H1 (cell line): Measurements from ENCODE around the gene EMD.
"Not testable (repeated sequence)": the region's sequence is repeated elsewhere in the genome, so short reads cannot be mapped to it uniquely, and the experiment has no call there.

ENCODE experiments used
- ASH2L ChIP-seq: fragments of 200-600, 300-600 bp; sonication (generic); IDR thresholded peaks from one replicate; pipeline ENCODE4 v1.7.1; 2017; ENCODE audit warnings: low read length
- BRCA1 ChIP-seq: IDR thresholded peaks from 2 replicates; pipeline ENCODE4 v1.6.1; 2012; ENCODE audit warnings: low read depth, low read length, improper control_type of control experiment
- EZH2 ChIP-seq: fragments of 200-600 bp; sonication (generic); IDR thresholded peaks from 2 replicates; pipeline ENCODE4 v1.7.1; 2012; ENCODE audit warnings: low read depth, mild to moderate bottlenecking, moderate library complexity, low read length, inconsistent platforms; ENCODE audit not compliant: severe bottlenecking
- JUN ChIP-seq: IDR thresholded peaks from 2 replicates; pipeline ENCODE4 v1.6.1; 2011; ENCODE audit warnings: low read depth, mild to moderate bottlenecking, improper control_type of control experiment, low read length
- NRF1 ChIP-seq: IDR thresholded peaks from 2 replicates; pipeline ENCODE4 v1.6.1; 2011; ENCODE audit warnings: mild to moderate bottlenecking, low read depth, low read length, improper control_type of control experiment
- POLR2A ChIP-seq, 2 experiments: IDR thresholded peaks; 1 replicate in 1 of 2; 2 replicates in 1 of 2; pipeline ENCODE4 v1.6.1; 2011; ENCODE audit warnings: low read depth in 2 of 2, low read length in 2 of 2, mild to moderate bottlenecking in 2 of 2; ENCODE audit errors: control extremely low read depth in 1 of 2
- POLR2AphosphoS5 ChIP-seq: IDR thresholded peaks from 2 replicates; pipeline ENCODE4 v1.6.1; 2011; ENCODE audit warnings: low read depth, low read length
- RFX5 ChIP-seq: IDR thresholded peaks from 2 replicates; pipeline ENCODE4 v1.6.1; 2011; ENCODE audit warnings: low read depth, low read length, improper control_type of control experiment, borderline replicate concordance
- SP1 ChIP-seq: IDR thresholded peaks from 2 replicates; pipeline ENCODE4 v1.6.1; 2011; ENCODE audit warnings: low read depth, low read length
- SRF ChIP-seq: IDR thresholded peaks from 2 replicates; pipeline ENCODE4 v1.6.1; 2011; ENCODE audit warnings: mild to moderate bottlenecking, low read depth, low read length, moderate library complexity
- TF ChIP-seq, protein P1 (sequence below), 3 experiments: IDR thresholded peaks; 1 replicate in 2 of 3; 2 replicates in 1 of 3; pipeline versions ENCODE4 v1.5.1 to v1.6.1; 2011; ENCODE audit warnings: low read length in 3 of 3, mild to moderate bottlenecking in 3 of 3, inconsistent platforms in 2 of 3, low read depth in 1 of 3, moderate library complexity in 1 of 3; ENCODE audit not compliant: insufficient read depth in 1 of 3; ENCODE audit errors: control extremely low read depth in 1 of 3
- TF ChIP-seq, protein P2 (sequence below): IDR thresholded peaks from 2 replicates; pipeline ENCODE4 v1.6.1; 2012; ENCODE audit warnings: low read length, inconsistent platforms

DNA sequence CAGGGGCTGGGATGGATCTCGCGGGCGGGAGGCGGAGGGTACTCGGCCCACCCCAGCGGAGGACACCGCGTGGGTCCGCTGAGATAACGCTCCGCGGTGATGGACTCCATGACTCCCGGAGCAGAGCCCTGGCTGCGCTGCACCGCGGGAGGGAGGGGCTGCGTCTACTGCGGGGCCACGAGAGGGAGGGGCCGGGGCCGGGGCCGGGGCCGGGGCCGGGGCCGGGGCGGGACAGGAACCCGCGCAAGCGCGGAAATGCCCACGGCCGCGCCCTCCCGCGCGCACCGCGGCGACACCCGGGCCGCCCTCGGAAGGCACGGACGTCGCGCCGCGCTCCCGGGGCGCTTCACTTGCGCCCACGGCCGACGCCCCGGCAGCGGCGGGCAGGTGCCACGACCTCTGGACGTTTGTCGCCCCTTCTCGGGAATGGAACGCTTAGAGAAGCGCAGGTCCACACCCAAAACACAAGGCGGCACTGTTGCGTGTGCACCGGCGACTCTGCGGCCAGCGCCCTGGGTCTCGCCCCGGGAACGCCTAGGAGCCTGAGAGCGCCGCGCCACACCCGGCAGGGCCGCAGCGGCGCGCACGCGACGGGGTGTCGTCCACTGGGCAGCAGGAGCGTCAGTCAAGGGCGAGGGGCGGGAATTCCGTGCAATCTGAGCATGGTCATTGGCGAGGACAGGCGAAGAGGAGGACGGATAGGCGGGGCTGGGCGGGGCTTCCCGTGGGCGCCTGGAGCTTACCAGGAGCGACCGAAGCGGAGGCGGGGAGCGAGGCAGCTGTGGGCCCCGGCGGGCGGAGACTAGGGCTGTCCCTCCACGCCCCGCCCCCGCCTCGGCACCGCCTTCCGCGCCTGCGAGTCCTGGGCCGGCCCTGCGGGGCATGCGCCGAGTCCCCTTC is 37.4 kb upstream of the EMD start:
- TF ChIP-seq POLR2AphosphoS5; POLR2A (IDR thresholded peaks at IDR 0.05; ENCODE audit: control extremely low read depth in 1 of 2, low read depth in 2 of 2, low read length in 2 of 2); BRCA1; JUN; SRF; RFX5; NRF1; EZH2; ASH2L; SP1: not testable (repeated sequence)
- TF ChIP-seq, protein P1, sequence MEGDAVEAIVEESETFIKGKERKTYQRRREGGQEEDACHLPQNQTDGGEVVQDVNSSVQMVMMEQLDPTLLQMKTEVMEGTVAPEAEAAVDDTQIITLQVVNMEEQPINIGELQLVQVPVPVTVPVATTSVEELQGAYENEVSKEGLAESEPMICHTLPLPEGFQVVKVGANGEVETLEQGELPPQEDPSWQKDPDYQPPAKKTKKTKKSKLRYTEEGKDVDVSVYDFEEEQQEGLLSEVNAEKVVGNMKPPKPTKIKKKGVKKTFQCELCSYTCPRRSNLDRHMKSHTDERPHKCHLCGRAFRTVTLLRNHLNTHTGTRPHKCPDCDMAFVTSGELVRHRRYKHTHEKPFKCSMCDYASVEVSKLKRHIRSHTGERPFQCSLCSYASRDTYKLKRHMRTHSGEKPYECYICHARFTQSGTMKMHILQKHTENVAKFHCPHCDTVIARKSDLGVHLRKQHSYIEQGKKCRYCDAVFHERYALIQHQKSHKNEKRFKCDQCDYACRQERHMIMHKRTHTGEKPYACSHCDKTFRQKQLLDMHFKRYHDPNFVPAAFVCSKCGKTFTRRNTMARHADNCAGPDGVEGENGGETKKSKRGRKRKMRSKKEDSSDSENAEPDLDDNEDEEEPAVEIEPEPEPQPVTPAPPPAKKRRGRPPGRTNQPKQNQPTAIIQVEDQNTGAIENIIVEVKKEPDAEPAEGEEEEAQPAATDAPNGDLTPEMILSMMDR (IDR thresholded peaks at IDR 0.05; ENCODE audit: control extremely low read depth in 1 of 3, insufficient read depth in 1 of 3, low read depth in 1 of 3, low read length in 3 of 3), result not testable (repeated sequence)
- TF ChIP-seq, protein P2, sequence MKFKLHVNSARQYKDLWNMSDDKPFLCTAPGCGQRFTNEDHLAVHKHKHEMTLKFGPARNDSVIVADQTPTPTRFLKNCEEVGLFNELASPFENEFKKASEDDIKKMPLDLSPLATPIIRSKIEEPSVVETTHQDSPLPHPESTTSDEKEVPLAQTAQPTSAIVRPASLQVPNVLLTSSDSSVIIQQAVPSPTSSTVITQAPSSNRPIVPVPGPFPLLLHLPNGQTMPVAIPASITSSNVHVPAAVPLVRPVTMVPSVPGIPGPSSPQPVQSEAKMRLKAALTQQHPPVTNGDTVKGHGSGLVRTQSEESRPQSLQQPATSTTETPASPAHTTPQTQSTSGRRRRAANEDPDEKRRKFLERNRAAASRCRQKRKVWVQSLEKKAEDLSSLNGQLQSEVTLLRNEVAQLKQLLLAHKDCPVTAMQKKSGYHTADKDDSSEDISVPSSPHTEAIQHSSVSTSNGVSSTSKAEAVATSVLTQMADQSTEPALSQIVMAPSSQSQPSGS, result not testable (repeated sequence)
